ENCODE measurements around the gene PPP1R12A.

The PPP1R12A gene

DNA sequence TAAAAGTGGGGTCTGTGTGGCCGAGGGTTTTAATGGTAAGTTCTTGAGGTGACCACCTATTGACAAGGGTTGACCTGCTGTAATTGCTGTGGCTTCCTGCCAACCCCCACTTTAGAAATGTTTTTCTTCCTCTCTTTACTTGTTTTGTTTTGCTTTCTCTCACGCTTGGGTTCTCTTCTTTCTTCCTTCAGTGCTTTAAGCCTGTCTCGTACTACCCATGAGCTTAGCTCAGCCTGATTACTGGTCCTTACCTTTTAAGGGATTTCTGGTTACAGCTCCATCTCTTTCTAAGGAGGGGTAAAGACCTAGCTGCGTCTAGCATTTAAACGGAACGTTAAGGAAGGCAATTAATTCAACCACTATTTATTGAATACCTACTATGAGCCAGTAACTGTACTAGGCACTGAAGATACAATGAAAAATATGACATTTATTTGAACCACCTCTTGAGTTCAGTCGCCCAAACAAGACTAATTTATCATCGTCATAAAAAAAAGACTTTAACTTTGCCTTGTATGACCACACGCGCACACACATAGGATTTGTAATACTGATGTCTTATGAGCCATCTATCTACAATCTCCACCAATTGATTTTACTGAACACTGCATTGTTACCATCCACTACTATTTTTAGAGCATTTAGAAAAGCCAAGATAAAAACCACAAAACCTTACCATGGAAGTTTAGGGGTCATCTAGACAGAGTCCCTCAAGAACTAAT, 888 bp upstream of the PPP1R12A start:
- DNase-seq = peak; percentile 34

- peak; percentile 27 for DNase-seq
Measured at GRCh38 chr12:79934281-79935020, 446 bp downstream of the PPP1R12A start.

GRCh38 chr12:79933532-79934264, 1.2 kb downstream of the PPP1R12A start:
- no peak for DNase-seq

- DNase-seq = no peak
Measured at GRCh38 chr12:79933043-79933442, 1.9 kb downstream of the PPP1R12A start.

DNA sequence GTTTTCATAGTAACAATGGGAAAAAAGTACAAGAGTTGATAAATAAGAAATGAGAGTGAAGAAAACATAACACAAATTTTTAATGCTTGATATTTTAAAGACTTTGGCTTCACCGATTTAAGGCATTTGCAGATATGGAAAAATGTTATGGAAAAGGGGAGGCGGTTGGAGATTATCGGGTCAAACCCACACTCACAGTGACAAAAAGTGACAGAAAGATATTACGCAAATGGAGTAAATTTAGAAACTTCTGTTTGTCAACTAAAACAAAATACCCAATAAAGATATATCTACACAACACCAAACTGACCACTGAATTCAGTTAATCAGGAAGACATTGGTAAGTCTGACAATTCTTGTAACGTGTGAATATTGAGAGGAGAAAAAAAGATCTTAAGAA, 2.5 kb downstream of the PPP1R12A start:
- no peak for DNase-seq

- no peak for DNase-seq
Measured at GRCh38 chr12:79929065-79929464, 5.8 kb downstream of the PPP1R12A start.

DNA sequence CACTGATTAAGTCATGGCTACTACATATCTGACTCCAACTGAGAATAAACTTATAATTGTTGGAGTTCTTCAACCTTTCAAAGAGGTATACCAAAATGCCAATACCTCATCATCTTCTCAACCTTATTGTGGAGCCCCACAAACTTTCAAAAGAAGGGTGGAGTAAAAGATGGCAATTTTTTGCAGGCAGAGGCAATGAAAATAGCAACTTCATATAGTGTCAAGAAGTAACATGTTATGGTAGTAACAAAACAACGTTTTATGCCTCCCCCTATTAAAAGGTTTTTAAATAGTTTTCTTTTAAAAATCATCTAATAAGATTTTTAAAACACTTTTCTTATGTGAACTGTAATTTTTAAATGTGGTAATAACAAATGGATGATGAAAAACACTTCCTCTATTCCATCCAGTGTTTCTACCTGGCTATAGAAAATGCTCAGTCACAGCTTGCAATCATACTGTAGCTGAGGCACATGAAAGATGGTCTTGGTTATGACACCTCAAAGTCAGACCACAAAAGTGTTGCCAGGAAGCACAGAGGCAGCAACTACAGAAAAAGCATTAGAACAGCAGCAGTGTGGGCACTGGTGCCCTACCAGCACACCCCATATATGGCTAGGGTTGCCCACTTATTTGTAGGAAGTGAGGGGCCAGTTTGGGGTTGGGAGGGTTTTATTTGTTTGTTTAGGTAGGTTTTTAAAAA, 7.0 kb downstream of the PPP1R12A start:
- DNase-seq = no peak

DNA sequence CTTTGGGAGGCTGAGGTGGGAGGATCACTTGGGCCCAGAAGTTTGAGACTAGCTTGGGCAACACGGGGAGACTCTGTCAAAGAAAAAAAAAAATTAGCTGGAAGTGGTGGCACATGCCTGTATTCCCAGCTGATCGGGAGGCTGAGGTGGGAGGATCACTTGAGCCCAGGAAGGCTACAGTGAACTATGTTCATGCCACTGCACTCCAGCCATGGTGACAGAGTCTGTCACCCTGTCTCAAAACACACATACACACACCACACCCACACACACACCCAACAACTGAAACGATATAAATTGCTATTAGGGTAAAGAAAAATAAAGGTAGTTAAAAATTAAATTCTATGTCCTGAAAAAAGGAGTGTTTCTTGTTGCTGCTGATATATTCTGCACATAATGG, 7.9 kb downstream of the PPP1R12A start:
- no peak for DNase-seq

DNA sequence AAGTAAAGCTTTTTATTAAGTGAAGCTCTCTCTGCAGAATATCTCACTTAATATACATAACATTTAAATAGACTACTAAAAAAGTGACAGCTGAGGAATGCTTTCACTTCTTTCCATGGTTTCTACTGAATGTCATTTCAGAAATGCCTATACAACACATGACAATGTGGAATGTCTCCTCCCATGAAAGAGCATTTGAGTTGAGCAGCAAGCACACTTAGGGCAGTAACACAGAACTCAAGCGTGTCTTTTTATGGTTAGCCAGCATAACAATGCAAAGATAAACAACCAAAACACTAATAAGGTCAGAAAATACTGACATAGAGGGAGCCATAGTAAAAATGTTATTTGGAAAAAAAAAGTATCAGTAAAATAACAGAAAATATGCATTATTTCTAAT, 9.4 kb downstream of the PPP1R12A start:
- no peak for DNase-seq

- no peak for DNase-seq
Measured at GRCh38 chr12:79921786-79922185, 13.1 kb downstream of the PPP1R12A start.

- no peak for DNase-seq
Measured at GRCh38 chr12:79920421-79921238, 14.3 kb downstream of the PPP1R12A start.

- DNase-seq = no peak
Measured at GRCh38 chr12:79919762-79920161, 15.1 kb downstream of the PPP1R12A start.

DNA sequence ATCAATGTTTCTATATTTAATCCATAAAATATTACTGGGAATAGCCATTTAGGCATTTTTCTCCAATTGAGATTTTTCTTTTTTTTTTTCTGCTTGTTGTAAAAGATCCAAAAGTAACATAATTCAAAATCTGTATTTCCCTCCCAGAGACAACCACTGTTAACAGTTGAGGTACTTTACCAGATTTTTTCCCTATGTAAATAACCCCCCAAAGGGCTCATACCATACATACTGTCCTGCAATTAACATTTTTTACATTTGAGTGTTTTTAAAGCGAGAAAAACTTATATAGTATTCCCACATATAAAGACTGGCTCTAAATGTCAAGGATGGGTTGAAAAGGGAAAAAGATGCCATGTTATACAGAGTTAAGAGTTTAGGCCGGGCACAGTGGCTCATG, 18.1 kb downstream of the PPP1R12A start:
- DNase-seq = no peak

DNA sequence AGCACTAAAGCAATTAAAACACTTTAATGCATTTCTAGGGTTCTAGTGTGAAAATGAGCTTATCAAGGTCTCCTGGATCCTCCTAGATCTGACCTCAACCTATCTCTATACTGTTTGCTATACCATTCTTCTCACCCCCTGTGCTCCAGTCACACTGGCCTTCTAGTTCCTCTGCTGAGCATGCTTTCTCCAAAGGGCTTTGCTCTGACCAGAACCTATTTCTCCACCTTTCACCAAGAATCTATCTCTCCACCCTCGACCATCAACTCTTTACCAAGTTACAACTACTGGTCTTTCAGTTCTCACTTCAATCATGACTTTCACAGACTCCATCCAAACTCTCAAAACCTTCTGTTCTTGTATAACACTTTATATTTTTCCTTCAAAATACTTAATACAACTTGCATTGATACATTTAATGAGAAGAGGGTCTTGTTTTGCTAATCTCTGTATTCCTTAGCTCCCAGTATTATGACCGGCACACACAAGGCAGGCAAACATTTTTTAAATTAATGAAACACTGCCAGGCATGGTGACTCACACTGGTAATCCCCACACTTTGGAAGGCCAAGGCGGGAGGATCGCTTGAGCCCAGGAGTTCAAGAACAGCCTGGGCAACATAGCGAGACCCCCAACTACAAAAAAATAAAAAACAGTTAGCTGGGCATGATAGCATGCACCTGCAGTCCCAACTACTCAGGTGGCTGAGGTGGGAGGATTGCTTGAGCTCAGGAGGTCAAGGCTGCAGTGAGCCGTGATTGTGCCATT, 22.8 kb downstream of the PPP1R12A start:
- DNase-seq = no peak

- DNase-seq = no peak
Measured at GRCh38 chr12:79908366-79908765, 26.5 kb downstream of the PPP1R12A start.

- no peak for DNase-seq
Measured at GRCh38 chr12:79901506-79901905, 33.4 kb downstream of the PPP1R12A start.

- DNase-seq = no peak
Measured at GRCh38 chr12:79900951-79901350, 33.9 kb downstream of the PPP1R12A start.

- DNase-seq = no peak
Measured at GRCh38 chr12:79900199-79900598, 34.7 kb downstream of the PPP1R12A start.

- no peak for DNase-seq
Measured at GRCh38 chr12:79897617-79898016, 37.3 kb downstream of the PPP1R12A start.

- no peak for DNase-seq
Measured at GRCh38 chr12:79895804-79896203, 39.1 kb downstream of the PPP1R12A start.

- no peak for DNase-seq
Measured at GRCh38 chr12:79895071-79895470, 39.8 kb downstream of the PPP1R12A start.

All from NCI-H2107 (cell line).